Epithelial cell of proximal tubule (primary cell): ENCODE data around the gene CDPF1. TPM values are rescaled to one million over a fixed set of nuclear protein-coding genes. Genes with fewer than 3 reads are reported as not detected.

Experiments
- DNase-seq: peaks from one replicate; pipeline ENCODE4 v3.0.0-alpha.2; 2011; ENCODE audit warnings: low read depth
- H3K4me3 ChIP-seq: 2 replicates; pipeline ENCODE4 v1.5.1; 2011; ENCODE audit warnings: low read depth, mild to moderate bottlenecking, low read length
- total RNA-seq: library from RNA; depleted of rRNA; stranded (reverse); fragments of >200 nt; gene quantifications from 2 replicates; pipeline ENCODE4 v1.2.3, GENCODE V29; 2015
- TF ChIP-seq, protein P1 (sequence below): conservative IDR thresholded peaks from 2 replicates; pipeline ENCODE4 v1.5.1; 2012; ENCODE audit warnings: low read depth, mild to moderate bottlenecking, low read length

CDPF1 gene
- total RNA-seq, 1 donor from 2014 or later = 7.0 TPM

DNA sequence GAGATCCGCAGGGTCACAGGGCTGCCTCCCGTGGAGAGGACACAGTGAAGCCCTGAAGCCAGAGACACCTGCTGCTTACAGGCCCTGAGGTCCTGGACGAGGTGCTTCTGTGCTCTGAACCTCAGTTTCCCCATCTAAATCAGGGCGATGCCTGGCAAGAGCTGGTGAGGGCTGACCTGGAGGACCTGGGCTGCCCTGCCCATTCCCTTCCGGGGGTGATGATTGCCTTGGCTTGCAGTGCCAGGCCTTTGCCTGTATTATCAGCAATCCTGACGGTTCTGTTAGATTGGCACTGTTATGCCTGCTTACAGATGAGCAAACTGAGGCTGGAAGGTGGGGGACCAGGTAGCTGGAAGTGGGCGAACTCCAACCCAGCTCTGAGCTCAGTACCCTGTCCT lies 38.8 kb upstream of the CDPF1 start:
- DNase-seq = no peak
- H3K4me3 ChIP-seq = no peak overlapping the region
- TF ChIP-seq, protein P1, sequence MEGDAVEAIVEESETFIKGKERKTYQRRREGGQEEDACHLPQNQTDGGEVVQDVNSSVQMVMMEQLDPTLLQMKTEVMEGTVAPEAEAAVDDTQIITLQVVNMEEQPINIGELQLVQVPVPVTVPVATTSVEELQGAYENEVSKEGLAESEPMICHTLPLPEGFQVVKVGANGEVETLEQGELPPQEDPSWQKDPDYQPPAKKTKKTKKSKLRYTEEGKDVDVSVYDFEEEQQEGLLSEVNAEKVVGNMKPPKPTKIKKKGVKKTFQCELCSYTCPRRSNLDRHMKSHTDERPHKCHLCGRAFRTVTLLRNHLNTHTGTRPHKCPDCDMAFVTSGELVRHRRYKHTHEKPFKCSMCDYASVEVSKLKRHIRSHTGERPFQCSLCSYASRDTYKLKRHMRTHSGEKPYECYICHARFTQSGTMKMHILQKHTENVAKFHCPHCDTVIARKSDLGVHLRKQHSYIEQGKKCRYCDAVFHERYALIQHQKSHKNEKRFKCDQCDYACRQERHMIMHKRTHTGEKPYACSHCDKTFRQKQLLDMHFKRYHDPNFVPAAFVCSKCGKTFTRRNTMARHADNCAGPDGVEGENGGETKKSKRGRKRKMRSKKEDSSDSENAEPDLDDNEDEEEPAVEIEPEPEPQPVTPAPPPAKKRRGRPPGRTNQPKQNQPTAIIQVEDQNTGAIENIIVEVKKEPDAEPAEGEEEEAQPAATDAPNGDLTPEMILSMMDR = no peak

DNA sequence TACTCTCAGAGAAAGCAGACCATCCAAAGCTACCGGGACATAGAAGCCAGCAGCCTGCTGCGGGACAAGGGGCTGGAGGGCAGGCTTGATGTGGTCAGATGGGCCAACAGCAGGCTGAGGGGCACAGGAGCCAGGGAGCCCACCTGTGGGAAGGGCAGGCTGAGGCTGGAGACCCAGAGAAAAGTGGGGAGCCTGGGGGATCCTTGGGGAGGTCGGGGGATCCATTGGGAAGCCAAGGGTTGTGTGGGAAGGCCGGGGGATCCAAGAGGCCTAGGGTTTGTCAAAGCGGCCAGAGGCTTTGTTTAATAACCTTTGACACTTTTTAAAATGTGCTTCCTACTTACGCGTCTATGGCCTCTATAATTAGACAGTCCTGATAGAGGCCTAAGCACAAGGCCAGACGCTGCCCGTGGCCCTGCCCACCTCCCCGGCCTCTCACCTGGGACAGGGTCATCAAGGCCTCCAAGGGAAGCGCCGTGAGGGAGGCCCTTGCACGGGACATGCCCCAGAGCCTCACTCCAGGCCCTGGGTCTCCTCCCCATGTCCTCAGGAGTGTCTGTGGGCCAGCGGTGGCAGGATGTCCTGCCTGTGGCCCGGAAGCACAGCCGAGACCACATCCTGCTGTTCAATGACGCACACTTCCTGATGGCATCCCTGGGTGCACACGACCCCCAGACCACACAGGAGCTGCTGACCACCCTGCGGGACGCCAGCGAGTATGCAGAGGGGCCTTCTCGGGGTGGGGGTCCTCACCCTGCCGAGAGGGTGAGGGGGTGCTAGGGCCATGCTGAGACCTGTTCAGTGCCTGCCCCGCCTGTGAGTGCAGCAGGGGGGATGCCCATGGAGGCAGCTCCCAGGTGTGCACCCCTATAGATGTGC lies 38.0 kb upstream of the CDPF1 start:
- TF ChIP-seq, protein P1 = no peak
- no peak overlapping the region for H3K4me3 ChIP-seq
- no peak for DNase-seq

DNA sequence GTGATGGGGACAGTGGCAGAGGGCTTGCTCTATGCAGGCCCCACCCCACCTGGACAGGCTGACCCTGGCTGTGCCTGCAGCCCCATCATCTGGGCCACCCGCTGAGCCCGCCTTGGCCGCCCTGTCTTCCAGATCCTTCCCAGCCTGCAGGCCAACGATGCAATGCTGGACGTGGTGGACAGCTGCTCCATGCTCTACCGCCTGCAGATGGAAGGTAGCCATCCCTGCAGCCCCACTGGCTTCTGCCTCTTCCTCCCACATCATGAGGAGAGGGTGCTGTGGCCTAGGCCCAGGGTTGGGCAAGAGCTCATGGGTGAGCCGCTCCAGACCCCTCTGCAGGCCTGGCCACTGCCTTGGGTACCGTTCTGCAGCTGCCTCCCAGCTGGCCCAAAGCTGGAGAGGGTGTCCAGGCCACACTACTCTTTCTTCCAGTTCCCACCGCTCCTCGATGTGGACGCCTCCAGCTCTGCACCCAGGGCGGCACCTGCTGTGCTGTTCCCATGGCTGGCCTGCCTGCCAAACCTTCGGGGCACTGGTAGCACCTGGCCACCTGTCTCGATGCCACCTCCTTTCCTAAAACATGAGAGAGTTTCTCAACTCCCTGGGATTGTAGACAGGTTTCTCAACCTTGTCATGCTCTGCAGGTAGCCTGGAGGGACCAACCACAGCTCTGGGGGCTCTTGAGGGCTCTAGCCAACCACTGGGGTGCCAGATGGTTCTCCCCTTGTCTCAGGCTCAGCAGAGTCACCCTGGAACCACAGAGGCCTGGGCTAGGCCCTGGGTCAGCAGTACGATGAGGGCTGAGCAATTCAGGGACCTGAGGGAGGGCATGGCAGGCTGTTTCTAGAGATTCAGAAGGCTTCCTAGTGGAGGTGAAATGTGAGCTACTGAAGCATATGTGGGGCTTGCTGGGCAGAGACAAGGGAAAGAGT lies 37.1 kb upstream of the CDPF1 start:
- DNase-seq = no peak
- H3K4me3 ChIP-seq = no peak overlapping the region
- TF ChIP-seq, protein P1 = no peak

DNA sequence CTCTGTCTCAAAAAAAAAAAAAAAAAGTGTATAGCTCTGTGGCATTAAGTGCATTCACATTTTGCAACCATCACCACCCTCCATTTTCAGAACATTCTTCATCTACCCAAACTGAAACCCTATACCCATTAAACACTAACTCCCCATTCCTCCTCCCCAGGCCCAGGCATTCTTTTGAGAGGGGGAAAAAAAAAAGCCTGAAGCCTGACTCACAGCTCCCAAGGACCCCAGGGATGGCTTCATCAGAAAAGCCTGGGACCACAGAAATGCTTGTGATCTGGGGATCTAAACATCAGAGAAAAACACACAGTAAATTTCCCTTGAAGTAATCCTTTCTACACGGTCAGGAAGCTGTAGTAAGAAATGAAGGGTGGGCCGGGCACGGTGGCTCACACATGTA lies 35.9 kb upstream of the CDPF1 start:
- TF ChIP-seq, protein P1 = no peak
- DNase-seq = no peak
- H3K4me3 ChIP-seq = no peak overlapping the region

DNA sequence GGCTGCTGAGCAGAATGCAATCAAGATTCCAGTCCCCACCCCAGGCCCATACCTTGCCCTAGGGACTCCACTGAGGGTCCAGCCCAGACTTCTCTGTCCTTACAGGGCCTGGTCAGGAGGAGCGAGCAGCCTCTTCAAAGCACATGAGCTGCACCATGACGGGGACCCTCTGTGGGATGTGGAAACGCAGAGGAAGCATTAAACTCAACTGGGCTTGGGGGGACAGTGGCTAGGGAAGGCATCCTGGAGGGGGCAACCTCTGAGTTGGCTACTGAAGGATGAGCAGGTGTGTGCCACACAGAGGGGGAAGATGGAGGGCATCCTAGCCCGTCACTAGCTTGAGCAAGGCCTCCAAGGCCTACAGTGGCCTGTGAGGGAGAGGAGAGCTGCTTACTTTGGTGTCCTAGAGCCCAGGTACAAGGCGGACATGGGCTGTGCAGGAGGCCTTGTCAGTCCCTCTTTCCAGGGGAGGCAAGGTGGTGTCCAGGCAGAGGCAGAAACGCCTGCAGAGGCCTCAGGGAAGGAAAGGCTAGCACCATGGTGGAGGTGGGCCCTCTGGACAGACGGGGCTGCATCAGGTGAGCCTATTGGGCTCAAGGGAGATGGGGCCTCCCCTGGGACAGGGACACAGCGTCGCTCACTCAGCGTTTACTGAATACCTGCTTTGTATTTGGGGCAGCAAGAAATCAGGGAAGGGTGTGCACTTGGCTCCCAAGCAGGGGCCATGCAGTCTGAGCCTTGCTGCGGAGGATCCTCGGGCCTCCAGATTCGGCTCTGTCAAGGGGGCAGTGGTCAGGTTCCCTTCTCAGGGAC lies 32.0 kb upstream of the CDPF1 start:
- H3K4me3 ChIP-seq = no peak overlapping the region
- TF ChIP-seq, protein P1 = no peak
- DNase-seq = no peak

DNA sequence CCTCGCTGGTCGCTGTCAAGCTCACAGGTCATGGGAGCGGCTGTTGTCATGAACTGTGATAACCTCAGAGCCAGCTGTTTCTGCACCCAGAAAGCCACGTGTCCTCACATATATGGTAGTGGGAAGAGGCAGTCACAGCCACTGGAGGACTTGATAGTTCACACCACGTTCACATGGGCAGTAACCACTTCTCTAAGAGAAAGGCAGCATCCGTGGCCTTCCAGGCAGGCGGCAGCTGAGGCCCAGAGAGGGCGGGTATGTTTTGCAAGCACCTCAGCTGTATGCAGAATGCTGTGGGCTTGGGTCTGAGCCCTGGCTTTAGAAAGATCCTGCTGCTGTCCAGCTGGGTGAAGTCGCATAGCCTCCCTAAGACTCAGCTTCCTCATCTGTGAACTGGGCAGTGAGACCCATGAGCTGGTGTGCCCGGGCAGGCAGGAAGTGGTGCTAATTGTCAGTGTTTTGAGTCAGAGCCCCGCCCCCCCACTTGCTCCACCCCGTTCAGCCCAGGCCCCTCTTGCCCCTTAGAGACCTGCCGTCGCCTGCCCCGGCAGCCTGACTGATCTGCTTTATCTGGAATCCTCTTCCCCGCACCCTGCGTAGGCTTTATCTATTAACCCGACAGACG lies 31.0 kb upstream of the CDPF1 start:
- TF ChIP-seq, protein P1 = no peak
- DNase-seq = no peak
- no peak overlapping the region for H3K4me3 ChIP-seq
